ENCODE data around the gene NDUFC1. TPM values are rescaled to one million over a fixed set of nuclear protein-coding genes. Genes with fewer than 3 reads are reported as not detected.

Gene NDUFC1
- total and polyA plus RNA-seq, 2 of the 8 experiments (the other 6 are each of a cell fraction or from before 2014, with no cell fraction given), result 41.9 to 62.0 TPM

DNA sequence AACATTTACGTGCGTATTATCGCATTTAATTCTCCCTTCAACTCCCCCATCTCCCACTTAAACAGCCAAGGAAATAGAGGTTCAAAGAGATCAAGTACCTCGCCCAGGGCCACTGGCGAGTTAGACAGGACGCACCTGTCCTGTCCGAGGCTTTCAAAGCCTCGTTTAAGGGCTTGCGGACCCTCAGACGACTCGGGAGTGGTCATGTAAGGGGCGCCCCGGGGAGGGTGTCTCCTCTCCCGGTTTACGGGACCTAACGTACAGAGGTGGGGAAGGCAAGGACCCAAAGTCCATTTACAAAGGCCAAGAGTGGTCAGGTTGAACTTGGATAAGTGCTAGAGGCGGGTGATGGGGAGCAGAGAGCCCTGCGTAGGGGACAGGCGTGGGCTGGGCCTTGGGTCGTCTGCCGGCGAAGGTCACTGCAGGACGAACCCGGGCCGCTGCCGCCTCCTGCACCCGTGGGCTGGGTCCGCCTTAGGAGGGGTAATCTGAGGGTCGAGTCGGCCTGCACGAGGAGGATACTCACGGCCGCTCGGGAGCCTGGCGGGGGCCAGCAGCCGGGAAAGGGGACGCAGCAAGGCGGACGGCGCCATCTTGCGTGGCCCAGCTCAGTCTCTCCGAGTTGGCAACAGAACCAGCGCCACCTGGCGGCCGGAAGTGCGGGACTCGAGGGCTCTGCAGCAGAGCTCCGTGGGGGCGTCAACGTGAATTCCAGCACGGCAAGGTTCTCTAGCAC is 6.9 kb downstream of the NDUFC1 start (continued):
- TF ChIP-seq CHD2 (IDR thresholded peaks at IDR 0.05; ENCODE audit: low read length), result no peak
- no peak for TF ChIP-seq KDM1A (IDR thresholded peaks at IDR 0.05; ENCODE audit: borderline replicate concordance, low read length)
- TF ChIP-seq TCF12 (IDR thresholded peaks at IDR 0.05; ENCODE audit: low read depth, low read length), result 0 out of 2 replicates have a peak, but pooled peaks have one; percentile 25
- peak; percentile 65; the same call in 1 of the 2 replicates for TF ChIP-seq GABPA (IDR thresholded peaks at IDR 0.05; ENCODE audit: borderline replicate concordance, insufficient read depth, low read length)
